ENCODE measurements around the gene FTO. TPM values are rescaled to one million over a fixed set of nuclear protein-coding genes. Genes with fewer than 3 reads are reported as not detected.

The FTO gene
- total RNA-seq, 2 donors from 2014 or later: 72.7 to 73.6 TPM

- Histone ChIP-seq H3K27me3 (replicated peaks; ENCODE audit: insufficient read depth) (no peaks in the 10 kb centered on the region), H3K4me3 (no peak overlapping the region), H3K36me3 (no peaks in the 10 kb centered on the region), H3K27ac (no peak overlapping the region), H3K9me3 (no peaks in the 10 kb centered on the region), H3K4me1 (replicated peaks) (no peaks in the 10 kb centered on the region)
- intact Hi-C loops (cut with DNase I): no loop called here
- TF ChIP-seq POLR2A (IDR thresholded peaks at IDR 0.05) (no peak), POLR2AphosphoS5 (IDR thresholded peaks at IDR 0.05) (no peak)
- TF ChIP-seq, protein P1, sequence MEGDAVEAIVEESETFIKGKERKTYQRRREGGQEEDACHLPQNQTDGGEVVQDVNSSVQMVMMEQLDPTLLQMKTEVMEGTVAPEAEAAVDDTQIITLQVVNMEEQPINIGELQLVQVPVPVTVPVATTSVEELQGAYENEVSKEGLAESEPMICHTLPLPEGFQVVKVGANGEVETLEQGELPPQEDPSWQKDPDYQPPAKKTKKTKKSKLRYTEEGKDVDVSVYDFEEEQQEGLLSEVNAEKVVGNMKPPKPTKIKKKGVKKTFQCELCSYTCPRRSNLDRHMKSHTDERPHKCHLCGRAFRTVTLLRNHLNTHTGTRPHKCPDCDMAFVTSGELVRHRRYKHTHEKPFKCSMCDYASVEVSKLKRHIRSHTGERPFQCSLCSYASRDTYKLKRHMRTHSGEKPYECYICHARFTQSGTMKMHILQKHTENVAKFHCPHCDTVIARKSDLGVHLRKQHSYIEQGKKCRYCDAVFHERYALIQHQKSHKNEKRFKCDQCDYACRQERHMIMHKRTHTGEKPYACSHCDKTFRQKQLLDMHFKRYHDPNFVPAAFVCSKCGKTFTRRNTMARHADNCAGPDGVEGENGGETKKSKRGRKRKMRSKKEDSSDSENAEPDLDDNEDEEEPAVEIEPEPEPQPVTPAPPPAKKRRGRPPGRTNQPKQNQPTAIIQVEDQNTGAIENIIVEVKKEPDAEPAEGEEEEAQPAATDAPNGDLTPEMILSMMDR (IDR thresholded peaks at IDR 0.05): no peak
- DNase-seq (ENCODE audit: low spot score): no peak
Observed at GRCh38 chr16:53964145-53964790, 260.3 kb downstream of the FTO start.

DNA sequence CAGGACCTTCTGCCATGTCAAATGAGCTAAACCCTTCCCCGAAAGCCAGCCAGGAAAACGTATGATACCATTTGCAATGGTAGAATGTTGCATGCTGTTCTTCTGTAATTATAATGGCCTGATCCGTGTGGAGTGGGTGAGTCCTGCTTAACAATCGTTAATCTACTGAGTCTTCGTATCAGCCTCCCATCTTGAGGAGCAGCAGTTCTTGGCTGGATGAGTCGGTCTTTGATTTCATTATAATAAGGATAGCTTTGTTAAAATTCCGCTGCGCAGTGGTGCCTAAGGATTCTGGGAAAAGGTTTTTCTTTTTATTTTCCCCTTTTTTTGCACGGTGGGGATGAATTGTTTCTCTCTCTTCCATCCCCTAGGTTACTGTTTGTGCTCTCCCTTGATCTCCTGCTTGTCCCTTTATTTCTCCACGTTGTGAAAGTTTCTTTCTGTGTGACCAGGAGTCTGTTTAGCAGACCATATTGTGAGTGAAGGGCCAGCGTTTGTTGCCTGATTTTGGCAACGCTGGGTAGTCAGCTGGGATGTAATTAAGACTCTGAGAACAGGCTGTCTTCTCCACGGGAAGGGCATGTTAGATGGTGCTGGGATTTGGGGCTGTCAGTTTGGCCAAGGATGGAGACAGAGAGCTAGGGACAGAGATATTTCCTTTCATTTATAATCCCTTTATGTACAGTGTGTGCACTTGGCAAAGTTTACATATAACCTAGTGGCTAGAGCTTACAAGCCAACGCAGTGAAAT is 263.0 kb downstream of the FTO start:
- Histone ChIP-seq H3K27ac (no peak overlapping the region), H3K4me3 (no peak overlapping the region), H3K9me3 (no peaks in the 10 kb centered on the region), H3K27me3 (replicated peaks; ENCODE audit: insufficient read depth) (no peaks in the 10 kb centered on the region), H3K36me3 (no peaks in the 10 kb centered on the region), H3K4me1 (replicated peaks) (no peaks in the 10 kb centered on the region)
- TF ChIP-seq POLR2A (IDR thresholded peaks at IDR 0.05) (no peak), POLR2AphosphoS5 (IDR thresholded peaks at IDR 0.05) (no peak)
- TF ChIP-seq, protein P1 (IDR thresholded peaks at IDR 0.05): no peak
- no peak for DNase-seq (ENCODE audit: low spot score)
- 80% methylated on average over 14 of the region's 14 CpGs for WGBS
- intact Hi-C loops (cut with DNase I): no loop called here

DNA sequence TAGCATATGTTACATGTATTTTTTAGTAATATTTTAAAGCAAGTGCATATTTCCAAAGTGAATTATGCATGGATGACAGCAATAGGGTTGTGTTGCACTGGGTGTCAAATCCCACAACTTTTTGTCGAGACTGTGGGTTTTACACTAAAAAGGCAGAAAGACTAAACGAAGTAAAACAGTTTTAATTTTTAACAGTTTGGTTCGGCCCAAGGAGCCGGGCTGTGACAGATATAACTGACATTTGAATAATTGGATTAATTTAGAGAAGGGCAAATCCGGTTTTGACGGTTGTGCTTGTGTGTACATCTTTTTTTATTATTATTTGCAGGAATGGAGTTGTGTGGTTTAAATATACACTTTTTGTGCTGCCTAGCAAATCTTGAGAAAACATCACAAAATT is 263.6 kb downstream of the FTO start:
- no peaks in the 10 kb centered on the region for H3K9me3 ChIP-seq
- no peak overlapping the region for H3K27ac ChIP-seq
- no peak overlapping the region for H3K4me3 ChIP-seq
- no peak for TF ChIP-seq POLR2AphosphoS5 (IDR thresholded peaks at IDR 0.05)
- no peak for TF ChIP-seq POLR2A (IDR thresholded peaks at IDR 0.05)
- TF ChIP-seq, protein P1 (IDR thresholded peaks at IDR 0.05): no peak
- intact Hi-C loops (cut with DNase I): no loop called here
- H3K27me3 ChIP-seq (replicated peaks; ENCODE audit: insufficient read depth): no peaks in the 10 kb centered on the region
- 95% methylated on average over 6 of the region's 6 CpGs for WGBS
- no peaks in the 10 kb centered on the region for H3K36me3 ChIP-seq
- DNase-seq (ENCODE audit: low spot score): no peak
- H3K4me1 ChIP-seq (replicated peaks): no peaks in the 10 kb centered on the region

GRCh38 chr16:53968454-53968853 is 264.5 kb downstream of the FTO start:
- DNase-seq (ENCODE audit: low spot score): no peak
- intact Hi-C loops (cut with DNase I): no loop called here
- Histone ChIP-seq H3K27ac (no peak overlapping the region), H3K27me3 (replicated peaks; ENCODE audit: insufficient read depth) (no peaks in the 10 kb centered on the region), H3K9me3 (no peaks in the 10 kb centered on the region), H3K4me1 (replicated peaks) (no peaks in the 10 kb centered on the region), H3K36me3 (no peaks in the 10 kb centered on the region), H3K4me3 (no peak overlapping the region)
- WGBS: 86% methylated on average over 2 of the region's 2 CpGs
- TF ChIP-seq, protein P1 (IDR thresholded peaks at IDR 0.05): no peak
- no peak for TF ChIP-seq POLR2AphosphoS5 (IDR thresholded peaks at IDR 0.05)
- no peak for TF ChIP-seq POLR2A (IDR thresholded peaks at IDR 0.05)

GRCh38 chr16:53968896-53969295 is 264.9 kb downstream of the FTO start:
- TF ChIP-seq, protein P1 (IDR thresholded peaks at IDR 0.05): no peak
- TF ChIP-seq POLR2AphosphoS5 (IDR thresholded peaks at IDR 0.05) (no peak), POLR2A (IDR thresholded peaks at IDR 0.05) (no peak)

More at GRCh38 chr16:53968896-53969295, 264.9 kb downstream of the FTO start:
- no peak for DNase-seq (ENCODE audit: low spot score)
- Histone ChIP-seq H3K9me3 (no peaks in the 10 kb centered on the region), H3K36me3 (no peaks in the 10 kb centered on the region), H3K27ac (no peak overlapping the region), H3K4me1 (replicated peaks) (no peaks in the 10 kb centered on the region), H3K4me3 (no peak overlapping the region), H3K27me3 (replicated peaks; ENCODE audit: insufficient read depth) (no peaks in the 10 kb centered on the region)
- intact Hi-C loops (cut with DNase I): no loop called here
- 100% methylated on average over 1 of the region's 1 CpG for WGBS

All from prostate gland (tissue), 2 donors.